Measurements from ENCODE around the gene ATP6V1G1.

DNA sequence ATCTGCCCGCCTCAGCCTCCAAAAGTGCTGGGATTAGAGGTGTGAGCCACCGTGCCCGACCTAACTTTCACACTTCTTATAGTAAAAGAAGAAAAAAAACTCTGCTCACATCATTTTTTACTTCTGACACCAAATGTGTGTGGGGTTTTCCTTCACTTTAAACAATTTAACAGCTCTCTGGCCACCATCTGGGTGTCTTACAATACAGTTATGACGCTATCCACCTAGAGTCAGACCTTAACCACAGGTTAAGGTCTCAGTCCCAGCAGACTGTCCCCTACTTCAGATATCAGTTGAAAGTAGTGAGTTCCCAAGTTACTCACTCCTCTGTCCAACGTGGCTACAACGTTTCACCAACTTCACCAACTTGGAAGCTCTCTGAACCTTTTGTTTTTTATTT lies 15.4 kb upstream of the ATP6V1G1 start:
- no peak for TF ChIP-seq CTCF (IDR thresholded peaks at IDR 0.05 in 4 of 5, conservative IDR thresholded peaks at IDR 0.05 in 1 of 5)
- TF ChIP-seq POLR2A (IDR thresholded peaks at IDR 0.05): no peak
